NCI-H1930 (cell line): Measurements from ENCODE around the gene MACROH2A2.
A peak's percentile ranks its signal among the peaks of the same experiment; 100 is the strongest.
"Not testable (repeated sequence)": the region's sequence is repeated elsewhere in the genome, so short reads cannot be mapped to it uniquely, and the experiment has no call there.

Experiments used
- DNase-seq, 2 experiments: peaks; one replicate each; lab custom pipeline; 2025; lab: John Stamatoyannopoulos, UW

The MACROH2A2 gene

DNA sequence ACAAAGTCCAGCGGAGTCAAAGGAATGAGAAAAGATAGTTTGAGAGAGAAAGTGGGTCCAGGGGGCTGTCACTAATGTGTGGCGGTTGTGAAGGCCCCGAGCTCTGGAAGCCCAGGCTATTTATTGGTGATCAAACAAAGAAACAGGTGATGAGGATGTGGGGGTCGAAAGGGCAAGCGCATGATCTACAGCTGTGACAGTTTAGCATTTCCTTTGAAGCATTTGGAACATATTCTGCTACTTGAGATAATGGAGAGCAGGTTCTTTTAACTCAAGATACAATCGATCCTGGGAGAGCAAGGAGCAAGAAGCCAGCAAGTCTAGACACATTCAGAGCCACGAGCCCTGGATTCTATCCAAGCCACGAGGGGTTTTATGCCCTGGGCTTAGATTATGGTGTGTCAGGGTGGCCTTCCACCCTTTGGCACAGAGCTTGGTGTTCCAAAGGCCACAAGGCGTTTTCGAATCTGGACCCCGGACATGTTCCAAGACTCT is 48.5 kb downstream of the MACROH2A2 start:
- not testable (repeated sequence) for DNase-seq

DNA sequence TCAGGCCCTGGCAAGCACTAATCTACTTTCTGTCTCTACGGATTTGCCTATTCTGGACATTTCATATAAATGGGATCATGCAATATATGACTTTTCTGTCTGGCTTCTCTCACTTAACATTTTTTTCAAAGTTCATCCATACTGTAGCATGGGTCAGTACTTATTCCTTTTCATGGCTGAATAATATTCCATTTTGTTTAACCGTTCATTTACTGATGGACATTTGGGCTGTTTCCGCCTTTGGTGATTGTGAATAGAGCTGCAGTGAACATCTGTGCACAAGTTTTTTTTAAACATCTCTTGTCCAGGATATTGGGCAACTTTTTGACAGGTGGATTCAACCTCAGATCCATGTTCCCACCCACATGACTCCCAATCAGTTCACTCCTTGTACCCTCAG is 49.0 kb downstream of the MACROH2A2 start:
- DNase-seq: no peak

DNA sequence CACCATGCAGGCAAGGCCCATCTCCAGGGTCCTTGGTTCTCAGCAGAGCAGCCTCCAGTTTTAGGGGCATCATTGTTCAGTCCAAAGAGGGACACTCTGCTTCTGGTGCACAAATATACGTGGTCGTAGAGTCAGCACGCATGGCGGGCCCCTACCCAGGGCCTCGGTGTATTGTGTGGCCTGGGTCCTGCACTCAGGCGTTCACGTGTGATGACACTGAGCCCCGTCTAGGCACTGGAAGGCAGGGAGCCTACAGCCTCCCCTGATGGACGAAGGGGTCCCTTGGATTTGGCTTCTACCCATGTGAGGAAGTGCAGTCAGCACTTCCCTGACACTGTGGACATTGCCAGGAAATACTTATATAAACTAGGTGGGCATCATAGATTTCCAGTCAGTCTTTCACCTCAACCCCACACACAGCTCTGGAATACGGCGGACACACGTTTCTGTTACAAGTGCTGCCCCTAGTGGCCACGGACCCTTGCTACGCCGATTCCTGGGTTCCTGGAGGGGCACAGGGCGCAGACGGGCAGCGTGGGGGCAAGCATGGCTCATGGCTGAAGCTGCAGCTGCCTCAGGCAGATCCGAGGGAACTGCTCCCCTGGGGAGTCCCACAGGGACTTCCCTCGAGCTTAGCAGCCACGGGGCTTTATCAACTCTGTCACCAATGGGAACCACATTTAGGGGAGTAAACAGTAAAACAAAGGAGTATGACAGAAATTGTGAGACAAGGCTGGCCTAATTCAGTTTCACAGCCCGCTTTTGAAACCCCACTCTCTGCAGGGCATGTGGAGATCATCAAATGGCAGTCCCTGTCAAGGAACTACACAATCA is 54.5 kb downstream of the MACROH2A2 start:
- no peak for DNase-seq

DNA sequence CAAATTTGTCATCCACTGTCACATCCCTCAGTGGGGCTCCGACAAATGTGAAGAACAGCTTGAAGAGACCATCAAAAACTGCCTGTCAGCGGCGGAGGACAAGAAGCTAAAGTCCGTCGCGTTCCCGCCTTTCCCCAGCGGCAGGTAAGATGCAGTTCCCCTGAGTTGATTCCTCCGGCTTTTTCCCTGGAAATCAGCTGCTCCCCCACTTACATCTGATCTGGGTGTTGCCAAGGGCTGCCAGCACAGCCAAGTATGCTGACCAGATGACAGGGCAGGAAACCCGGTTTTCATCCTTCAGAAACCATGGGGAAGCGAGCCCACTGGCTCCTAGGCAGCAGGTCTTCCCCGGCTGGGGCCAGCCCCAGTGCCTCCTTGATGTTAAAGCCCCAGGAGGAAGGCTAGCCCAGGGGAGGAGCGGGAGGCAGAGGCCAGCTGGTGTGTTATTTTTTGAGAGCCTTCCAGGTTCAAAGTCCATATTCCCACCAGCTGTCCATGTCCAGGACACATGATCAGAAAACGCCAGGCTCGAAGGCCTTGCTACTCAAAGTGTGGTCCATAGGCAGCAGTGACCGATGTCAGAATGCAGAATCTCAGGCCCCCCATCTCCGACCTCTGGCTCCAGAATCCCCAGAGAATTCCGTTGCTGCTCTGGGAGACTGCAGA is 56.6 kb downstream of the MACROH2A2 start:
- DNase-seq: no peak

DNA sequence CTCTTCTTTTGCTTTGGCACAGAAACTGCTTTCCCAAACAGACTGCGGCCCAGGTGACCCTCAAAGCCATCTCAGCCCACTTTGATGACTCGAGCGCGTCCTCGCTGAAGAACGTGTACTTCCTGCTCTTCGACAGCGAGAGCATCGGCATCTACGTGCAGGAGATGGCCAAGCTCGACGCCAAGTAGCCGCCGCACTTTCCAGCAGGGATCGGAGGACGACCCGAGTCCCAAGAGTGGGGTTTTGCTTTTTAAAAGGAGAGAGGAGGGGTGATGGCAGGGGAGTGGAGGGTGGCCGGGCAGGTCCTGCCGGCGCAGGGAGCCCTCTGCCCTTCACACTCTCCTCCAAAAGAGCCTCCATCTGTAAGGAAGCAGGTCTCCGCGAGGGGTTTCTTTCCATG is 58.9 kb downstream of the MACROH2A2 start:
- DNase-seq: no peak

DNA sequence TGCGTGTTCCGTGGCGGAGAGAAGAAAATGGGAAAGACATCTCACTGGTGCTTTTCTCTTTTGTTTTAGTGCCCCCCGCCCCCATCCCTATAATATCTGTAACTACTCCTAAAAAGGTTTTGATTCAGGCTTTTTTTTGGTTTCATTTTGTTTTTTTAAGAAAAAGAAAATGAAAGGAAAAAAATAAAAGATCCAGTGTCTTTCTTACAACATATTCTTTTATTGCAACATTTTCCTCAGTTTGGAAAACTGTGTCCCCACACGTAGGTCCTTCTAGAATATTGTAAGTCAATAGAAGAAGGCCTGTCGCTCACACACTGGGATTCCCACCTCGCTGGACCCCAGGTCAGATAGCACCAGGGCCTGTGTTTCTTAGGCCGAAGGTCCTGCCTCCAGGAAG is 59.4 kb downstream of the MACROH2A2 start:
- DNase-seq: no peak

DNA sequence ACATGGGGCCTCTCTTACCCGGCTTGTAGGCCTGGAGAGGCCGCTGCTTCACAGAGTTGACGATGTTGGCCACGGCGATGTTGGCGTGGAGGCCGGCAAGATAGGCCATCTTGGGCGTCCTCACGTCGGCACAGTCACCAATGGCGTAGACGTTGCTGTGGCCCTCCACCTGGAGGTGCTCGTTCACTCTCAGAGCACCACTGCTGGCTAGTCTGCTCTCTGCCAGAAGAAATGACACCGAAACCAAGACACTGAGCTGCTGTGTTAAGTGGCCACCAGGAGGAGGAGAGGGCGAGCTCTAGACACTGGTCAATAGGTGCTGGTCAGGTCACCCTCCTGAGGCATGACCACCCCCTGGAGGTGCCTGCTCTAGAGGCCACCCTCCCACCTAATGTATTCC is 62.3 kb downstream of the MACROH2A2 start:
- DNase-seq: no peak

DNA sequence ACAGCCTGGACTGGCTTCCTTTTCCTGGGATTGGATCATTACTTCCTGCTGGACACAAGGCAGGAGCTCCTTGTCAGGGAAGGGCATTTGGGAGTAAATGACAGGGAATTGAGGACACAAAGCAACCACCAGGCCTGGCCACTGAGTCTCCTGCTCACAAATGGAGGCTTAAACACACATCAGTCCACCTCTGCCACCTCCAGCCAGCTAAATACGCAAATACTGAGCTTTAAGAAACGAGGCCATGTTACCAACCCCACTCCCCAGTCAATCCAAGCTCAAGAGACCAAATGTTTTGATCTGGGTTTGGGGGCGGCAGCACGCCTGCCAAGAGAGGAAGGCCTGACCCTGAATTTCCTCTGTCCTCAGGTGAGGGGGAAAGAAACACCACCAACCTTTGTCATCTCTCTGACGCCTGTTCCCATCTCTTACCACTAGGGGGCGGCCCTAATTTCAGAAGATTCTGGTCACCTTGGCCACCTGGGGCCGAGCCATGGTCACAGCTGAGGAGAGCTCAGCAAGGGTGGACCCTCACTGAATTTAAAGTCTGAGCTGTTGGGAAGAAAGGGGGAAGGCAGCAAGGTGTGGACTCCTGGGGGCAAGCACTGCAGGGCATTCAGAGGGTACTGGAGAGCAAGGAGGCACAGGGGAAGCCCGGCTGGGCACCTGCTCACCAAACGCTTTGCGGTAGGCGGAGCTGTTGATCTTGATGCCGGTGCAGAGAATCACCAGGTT is 63.5 kb downstream of the MACROH2A2 start:
- peak; percentile 10 to 29 for DNase-seq

DNA sequence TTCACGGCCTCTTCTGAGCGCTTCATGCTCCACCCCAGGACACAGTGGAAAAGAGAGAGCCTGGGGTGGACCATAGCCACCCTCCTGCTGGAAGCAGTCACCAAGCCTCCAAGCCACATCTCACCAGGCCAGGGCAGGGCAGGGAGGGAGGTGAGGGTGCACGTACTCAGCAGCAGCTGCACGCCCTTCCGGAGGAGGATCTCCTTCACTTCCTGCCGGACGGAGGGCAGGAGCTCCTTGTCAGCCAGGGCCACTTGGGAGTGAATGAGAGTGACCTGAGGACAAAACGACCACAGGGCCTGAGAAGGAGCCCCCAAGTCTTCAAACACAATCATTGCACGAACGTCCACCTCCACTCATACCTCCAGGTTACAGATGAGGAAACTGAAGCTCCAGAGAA is 65.0 kb downstream of the MACROH2A2 start:
- DNase-seq: no peak

DNA sequence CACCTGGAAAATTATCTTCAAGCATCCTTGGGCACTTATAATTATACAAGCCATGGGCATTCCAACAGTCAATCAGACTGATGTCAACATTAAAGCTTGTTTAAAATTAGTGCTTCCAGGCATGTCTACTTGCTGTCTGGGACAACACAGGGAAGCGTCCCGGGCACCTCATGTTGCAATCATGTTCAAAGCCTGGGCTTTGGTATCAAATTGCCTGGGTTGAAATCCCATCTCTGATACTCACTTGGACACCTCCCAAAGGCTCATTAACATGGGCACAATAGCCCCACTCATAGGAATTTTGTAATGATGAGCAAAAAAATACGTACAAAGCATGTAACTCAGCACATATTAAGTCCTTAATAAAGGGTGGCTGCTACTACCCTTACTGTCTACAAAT is 65.5 kb downstream of the MACROH2A2 start:
- no peak for DNase-seq

DNA sequence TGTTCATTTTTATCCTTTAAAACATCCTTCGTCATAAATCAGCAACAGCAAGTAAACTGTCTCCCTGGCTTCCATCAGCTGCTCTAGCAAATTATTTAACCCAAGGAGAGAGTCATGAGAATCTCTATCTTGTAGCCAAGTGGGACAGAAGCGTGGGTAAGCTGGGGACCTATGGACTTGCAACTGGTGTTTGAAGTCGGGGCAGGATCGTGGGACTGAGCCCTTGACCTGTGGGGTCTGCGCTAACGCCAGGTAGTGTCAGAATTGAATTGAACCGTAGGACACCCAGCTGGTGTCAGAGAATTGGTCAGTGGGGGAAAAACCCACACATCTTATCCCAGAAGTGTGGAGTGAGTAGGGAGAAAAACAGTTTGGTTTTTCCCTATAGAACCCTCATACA is 66.6 kb downstream of the MACROH2A2 start:
- no peak for DNase-seq

DNA sequence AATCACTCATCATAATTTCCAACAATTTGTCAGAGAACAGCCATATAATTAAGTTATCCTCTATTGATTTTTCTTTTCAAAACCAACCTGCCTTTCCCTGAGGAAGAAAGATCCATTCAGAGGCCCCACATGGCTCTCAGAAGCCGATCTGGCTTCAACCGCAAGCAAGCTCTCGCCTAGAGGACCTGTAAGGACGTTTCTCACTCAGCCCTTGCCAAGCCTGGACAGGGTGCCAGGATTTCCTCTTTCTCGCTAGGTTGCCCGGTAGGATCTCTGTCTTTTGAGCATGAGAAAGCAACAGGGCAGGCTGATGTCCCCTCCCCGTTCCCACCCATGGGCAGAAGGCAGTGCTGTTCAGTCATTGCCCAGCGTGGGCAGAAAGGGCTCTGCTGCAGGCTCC is 67.0 kb downstream of the MACROH2A2 start:
- DNase-seq: no peak

DNA sequence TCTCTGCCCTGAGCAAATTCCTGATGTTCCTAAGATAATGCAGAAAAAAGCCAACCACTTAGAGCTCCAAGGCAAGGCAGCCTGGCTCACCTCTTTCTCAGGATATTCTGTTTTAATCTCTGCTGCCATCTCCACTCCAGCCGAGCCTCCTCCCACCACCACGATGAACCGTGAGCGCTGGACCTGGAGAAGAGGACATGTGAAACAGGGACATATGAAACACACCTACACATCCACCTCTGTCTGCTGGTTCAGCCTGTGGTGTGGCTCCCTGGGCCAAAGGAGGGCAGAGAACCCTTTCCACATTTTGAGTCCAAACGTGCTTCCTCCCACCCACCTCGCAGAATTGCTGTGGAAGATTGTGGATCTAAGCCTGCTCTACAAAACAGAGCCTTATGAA is 67.8 kb downstream of the MACROH2A2 start:
- no peak for DNase-seq

DNA sequence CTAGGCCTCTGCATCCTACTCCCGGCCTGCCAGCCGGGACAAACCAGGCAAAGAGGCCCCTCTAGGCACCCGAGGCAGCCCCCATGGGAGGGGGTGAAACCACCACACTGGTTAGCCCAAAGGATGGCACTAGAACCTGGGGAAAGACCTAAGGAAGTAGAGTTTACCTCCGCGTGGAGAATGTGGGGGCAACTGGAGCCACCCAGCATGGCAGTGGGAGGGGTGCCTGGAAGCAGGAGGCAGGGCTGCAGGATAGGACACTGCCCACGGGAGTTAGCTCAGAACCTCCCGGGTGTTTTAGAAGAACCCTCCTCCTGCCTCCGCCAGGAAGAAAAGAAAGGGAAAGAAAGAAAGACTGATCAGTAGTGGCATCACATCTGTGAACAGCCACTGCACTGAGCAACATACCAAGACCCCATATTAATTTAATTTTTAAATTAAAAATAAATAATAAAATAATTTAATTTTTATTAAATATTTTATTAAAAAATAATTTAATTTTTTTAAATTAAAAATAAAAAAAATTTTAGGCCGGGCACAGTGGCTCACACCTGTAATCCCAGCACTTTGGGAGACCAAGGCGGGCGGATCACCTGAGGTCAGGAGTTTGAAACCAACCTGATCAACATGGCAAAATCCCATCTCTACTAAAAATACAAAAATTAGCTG is 68.8 kb downstream of the MACROH2A2 start:
- no peak for DNase-seq

DNA sequence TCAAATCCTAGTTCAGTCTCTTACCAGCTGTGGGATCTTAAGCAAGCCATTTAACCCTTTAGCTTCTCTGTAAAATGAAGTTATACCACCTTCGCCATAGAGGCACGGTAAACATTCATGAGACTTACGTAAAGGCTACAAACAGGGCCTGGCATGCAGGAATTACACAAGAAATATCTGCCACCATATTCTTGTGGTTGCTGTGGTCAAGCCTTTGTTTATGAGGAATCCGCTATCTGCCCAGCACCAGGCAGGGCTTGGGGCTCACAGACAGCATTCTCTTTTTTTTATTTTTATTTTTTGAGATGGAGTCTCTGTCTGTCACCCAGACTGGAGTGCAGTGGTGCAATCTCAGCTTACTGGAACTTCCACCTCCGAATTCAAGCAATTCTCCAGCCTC is 70.1 kb downstream of the MACROH2A2 start:
- no peak for DNase-seq

DNA sequence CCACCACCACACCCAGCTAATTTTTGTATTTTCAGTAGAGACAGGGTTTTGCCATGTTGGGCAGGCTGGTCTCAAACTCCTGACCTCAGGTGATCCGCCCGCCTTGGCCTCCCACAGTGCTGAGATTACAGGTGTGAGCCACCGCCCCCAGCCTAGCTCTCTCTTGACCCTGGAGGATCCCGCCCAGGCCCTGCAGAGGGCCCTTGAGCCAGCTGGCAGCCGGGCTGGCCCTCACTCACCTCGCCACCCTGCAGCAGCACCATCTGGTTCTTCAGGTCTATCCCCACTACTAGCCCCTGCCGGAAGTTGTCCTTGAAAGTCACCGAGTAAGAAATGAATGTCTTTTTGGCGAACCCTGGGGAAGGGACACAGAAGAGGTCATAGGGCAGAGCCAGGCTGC is 70.5 kb downstream of the MACROH2A2 start:
- DNase-seq: not testable (repeated sequence)

DNA sequence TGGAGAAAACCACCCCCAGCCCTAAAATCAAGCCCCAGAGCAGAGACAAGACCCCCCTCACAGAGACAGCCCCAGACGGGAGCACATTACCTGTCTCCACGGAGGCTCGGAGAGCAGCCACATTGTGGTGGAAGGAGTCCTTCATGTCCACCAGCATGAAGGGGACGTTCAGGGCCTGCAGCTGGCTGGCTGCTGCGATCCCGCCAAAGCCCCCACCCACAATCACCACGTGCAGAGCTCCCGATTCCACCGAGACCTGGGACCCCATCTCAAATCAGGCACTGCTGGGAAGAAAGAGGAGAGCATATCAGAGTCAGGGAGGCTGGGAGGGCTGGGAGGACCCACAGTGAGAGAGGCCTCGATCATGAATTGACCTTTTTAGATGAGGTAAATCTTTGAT is 71.2 kb downstream of the MACROH2A2 start:
- no peak for DNase-seq

DNA sequence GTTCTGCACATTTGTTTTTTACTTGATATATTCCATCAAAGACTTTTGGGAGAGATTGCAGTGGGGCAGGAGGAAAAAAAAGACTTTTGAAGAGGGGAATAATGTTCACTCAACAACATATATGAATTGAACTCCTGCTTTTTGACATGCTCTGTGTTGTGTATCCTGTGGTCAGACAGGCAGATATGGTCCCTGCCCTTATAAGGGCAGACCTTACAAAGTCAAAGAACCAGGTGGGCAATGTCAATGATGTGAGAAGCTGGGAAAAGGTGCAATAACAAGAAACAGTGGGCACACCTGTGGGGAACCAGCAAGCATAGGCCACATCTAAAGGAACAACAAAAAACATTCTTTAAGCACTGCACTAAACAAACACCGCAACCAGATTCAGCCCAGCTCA is 71.8 kb downstream of the MACROH2A2 start:
- no peak for DNase-seq

DNA sequence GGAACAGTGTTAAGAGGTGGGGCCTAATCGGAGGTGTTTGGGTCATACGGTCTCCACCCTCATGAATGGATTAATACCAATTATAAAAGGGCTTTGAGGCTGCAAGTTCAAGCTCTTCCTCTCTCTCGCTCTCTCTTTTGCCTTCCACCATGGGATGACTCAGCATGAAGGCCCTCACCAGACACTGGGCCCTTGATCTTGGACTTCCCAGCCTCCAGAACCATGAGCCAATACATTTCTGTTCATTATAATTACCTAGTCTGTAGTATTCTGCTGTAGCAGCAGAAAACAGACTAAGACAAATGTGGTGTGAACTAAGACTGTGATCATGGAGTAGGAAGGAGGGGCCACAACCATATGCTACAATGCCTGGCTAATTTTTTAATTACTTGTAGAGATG is 72.3 kb downstream of the MACROH2A2 start:
- DNase-seq: no peak

DNA sequence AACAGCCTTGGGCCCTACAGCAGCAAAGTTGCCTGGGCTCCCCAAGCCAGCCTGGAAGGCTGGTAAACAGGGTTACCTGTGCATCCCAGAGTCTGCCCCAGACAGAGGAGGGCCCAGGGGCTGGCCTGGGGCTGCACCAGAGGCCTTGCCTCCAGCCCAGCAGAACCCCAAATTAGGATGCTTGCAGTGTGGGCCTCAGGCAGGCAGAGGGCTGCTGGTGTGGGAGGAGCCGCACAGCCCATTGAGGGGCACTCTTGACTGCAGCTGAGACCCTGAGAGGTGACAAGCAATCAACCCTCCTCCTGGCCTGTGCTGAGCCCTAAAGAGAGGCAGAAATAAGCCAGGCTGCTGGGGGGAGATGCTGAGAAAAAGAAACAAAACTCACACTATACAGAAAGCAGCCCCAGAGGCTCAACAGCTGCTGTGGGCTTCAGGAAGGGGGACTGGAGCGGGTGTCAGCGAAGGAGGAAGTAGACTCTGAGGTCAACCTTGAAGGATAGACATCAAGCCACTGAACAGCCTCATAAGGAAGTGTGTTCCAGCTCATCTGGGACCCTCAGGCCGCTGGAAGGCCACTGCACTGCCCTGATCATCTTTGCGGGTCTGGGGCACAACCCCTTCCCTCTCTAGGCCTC is 73.4 kb downstream of the MACROH2A2 start:
- DNase-seq: no peak

DNA sequence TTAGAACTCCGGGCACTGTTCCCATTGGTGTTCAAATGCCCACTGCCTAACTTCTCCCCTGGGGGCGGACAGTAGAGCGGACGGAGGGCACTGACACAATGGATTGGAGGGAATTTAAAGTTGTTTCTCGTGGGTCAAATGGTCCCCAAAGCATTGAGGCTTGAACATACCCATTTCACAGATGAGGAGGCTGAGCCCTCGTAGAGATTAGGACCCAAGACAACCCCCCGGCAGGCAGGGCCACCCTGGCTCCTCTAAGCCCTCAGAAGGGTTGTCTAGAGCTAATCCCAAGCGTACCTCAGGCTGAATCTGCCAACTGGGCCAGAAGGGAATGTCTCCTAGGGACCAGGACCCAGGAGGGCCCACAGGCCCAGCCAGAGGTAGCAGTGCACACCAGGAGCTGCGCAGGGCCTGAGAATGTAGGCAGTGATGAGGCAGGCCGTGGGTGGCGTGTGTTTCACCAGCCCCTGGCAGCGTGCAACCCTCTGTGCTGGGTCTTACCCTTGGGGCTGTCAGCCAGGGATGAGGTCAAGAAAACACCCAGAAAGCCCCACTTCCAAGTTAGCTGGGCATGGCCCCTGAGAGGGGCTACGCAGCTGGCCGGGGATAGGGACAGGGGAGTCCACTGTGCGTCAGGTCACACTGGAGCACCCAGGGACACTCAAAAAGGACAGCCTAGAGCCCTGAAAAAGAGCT is 74.2 kb downstream of the MACROH2A2 start:
- DNase-seq: no peak
